ENCODE results near the gene CBLN4.

- no peak for TF ChIP-seq SMC3 (IDR thresholded peaks at IDR 0.05; ENCODE audit: low read depth, low read length)
- TF ChIP-seq CTCF (conservative IDR thresholded peaks at IDR 0.05; ENCODE audit: low read depth, low read length): no peak
- no peak for TF ChIP-seq POLR2A (IDR thresholded peaks at IDR 0.05; ENCODE audit: low read depth, low read length)
Measured at GRCh38 chr20:56004611-56005388, 519 bp downstream of the CBLN4 start.

Data from IMR-90 (cell line).